Prostate gland (tissue), 2 donors: ENCODE data around the gene LENG9.

ENCODE experiments used
- POLR2AphosphoS5 ChIP-seq: sonication (generic); formaldehyde crosslinking; IDR thresholded peaks from one replicate; pipeline ENCODE4 v1.6.1; 2017; ENCODE audit warnings: antibody characterized with exemption
- TF ChIP-seq, protein P1 (sequence below), 4 experiments: fragments of 200-600 bp in 2 of 4; fragments of 450-650 bp in 2 of 4; sonication (generic) in 2 of 4; IDR thresholded peaks; 1 replicate in 3 of 4; 2 replicates in 1 of 4; pipeline ENCODE4 v1.5.1; 2016 to 2019; ENCODE audit warnings: antibody characterized with exemption in 4 of 4, mild to moderate bottlenecking in 2 of 4, moderate library complexity in 2 of 4

DNA sequence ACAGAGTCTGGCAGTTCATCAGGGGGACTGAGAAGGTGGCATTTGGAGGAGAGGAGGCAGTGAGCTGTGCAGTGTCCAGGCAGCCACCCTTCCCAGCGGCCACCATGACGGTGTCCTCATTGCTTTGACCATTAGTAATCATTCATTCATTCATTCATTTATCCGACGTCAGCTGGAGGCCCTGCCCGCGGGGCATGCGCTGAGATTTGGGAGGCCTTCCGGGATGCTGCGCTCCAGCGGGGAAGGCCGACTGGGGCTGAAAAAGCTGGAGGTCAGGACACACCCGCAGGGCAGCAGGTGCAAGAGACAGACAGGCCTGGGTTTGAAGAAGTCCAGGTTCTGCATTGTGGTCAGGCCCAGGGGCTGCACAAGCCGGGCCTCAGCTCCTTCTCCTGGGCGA, 39.4 kb downstream of the LENG9 start:
- TF ChIP-seq, protein P1, sequence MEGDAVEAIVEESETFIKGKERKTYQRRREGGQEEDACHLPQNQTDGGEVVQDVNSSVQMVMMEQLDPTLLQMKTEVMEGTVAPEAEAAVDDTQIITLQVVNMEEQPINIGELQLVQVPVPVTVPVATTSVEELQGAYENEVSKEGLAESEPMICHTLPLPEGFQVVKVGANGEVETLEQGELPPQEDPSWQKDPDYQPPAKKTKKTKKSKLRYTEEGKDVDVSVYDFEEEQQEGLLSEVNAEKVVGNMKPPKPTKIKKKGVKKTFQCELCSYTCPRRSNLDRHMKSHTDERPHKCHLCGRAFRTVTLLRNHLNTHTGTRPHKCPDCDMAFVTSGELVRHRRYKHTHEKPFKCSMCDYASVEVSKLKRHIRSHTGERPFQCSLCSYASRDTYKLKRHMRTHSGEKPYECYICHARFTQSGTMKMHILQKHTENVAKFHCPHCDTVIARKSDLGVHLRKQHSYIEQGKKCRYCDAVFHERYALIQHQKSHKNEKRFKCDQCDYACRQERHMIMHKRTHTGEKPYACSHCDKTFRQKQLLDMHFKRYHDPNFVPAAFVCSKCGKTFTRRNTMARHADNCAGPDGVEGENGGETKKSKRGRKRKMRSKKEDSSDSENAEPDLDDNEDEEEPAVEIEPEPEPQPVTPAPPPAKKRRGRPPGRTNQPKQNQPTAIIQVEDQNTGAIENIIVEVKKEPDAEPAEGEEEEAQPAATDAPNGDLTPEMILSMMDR (IDR thresholded peaks at IDR 0.05) = no peak
- no peak for TF ChIP-seq POLR2AphosphoS5
